GM18519 (cell line): ENCODE measurements around the gene PAQR5.
"Not testable (repeated sequence)": the region's sequence is repeated elsewhere in the genome, so short reads cannot be mapped to it uniquely, and the experiment has no call there.

Source experiments
- ATAC-seq: cut with Tn5 transposase; IDR thresholded peaks from one replicate; pipeline ENCODE4 v1.9.1; 2021; ENCODE audit warnings: mild to moderate bottlenecking, moderate library complexity; ENCODE audit not compliant: unreplicated experiment, low FRiP score

PAQR5 gene

DNA sequence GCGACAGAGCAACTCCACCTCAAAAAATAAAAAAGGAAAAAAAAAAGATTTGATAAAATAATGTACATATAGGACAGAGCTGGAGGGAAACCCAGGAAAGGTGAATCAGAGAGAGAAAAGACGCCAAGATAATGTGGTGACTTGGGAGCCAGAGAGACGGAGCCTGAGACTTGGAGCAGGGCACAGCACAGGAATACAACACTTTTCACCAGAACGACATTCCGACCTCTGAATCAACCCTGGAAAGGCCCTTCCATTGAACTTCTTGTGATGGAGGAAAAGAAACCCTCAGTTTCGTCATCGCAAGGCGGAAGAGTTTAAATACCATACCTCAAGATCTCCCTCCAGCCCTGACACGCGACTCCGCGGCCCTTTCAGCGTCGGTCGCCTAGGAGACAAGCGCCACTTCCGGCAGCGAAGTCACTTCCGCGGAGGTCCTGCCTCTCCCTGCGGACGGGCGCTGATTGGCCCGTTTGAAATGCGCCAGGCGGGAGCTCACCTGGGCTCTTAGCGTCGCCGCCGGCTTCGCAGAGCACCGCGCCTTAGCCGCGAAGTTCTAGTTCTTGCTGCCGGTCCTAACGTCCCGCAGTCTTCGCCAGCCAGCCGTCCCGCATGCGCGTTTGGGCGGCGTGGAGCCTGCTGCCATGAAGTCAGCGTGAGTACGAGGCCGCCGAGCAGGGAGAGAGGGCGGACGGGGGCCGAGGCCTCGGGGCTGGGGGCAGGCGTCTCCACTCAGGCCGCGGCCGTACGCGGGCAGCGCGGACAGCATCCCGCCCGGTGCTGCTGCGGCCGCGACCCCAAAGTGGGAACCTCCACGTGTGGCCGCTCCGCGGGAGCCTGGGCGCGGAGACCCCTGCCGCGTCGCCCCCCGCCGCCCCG, 115.3 kb downstream of the PAQR5 start, which contains the start of gene KIF23:
TSS of gene KIF23 (plus strand) at position 528 of the 879 bp plus-strand sequence. CDS start at position 645, 117 bp downstream.
- peak; percentile 82 for ATAC-seq

DNA sequence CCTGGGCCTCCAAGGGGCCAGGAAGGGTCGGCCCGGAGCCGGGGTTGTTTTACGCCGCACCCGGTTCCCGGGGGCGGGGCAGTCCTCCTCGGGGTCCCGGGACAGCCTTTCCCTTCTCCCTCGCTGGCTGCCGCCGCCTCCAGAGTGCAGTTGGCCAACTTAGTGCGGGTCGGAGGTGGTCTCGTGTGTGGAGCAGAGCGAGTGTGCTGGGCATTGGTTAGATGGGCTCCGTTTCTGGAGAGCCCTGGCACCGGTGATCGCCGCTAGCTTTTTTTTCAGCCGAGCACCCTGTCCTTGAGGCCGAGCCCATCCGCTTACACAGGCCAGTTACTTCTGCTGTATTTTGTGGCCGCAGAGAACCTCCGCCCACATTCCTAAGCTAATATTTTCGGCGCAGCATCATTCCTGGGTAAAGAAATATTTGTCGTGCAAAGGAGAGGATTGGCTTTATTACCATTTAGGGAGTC, 116.0 kb downstream of the PAQR5 start:
- no peak for ATAC-seq

DNA sequence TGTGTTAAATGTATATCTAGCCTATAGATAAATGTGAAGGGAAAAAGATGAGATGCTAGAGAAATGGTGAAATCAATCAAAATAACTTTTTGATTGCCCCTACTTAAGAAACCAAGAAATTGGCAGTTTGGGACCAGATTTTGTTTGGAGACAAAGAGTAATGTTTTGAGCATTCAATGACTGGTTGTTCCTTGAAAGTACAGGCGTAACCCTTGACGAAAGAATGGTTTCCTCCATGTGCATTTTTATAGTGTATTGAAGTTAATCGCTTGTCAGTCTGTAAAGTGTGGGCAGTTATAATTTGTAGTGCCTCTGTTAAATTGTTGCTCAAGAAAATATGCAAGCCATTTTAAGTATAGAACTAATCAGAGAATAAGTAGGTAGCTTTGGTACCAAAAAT, 116.7 kb downstream of the PAQR5 start:
- no peak for ATAC-seq

DNA sequence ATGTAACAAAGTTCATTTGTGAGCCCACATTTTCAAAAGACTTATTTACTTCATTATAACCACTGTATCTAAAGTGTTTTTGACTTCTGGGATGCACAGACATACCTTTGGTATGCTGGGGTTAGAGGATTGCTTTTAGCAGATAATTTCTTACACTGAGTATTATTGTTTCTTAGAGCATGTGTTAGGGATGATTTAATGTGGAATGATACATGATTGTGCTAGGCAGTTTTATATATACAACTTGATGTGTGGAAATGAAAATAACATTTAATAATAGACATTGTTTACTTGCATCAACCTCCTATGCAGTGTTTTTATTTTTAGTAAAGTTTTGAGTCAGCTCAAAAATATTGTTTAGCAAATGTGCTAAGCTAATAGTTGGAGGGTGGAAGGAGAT, 118.9 kb downstream of the PAQR5 start:
- no peak for ATAC-seq

DNA sequence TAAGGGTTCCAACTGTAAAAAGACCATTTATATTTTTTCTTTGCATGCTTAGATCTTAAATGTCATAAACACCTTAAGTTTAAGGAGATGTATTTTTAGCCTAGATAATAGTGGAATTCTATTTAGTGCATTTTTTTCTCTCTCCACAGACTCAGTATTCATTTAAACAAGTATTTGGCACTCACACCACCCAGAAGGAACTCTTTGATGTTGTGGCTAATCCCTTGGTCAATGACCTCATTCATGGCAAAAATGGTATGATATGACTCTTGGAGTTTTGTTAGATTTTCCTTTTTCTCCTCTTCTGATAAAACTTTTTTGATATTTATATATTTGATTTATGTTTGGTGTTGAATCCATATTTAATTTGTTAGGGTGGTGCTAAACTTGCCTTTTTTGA, 122.8 kb downstream of the PAQR5 start:
- no peak for ATAC-seq

DNA sequence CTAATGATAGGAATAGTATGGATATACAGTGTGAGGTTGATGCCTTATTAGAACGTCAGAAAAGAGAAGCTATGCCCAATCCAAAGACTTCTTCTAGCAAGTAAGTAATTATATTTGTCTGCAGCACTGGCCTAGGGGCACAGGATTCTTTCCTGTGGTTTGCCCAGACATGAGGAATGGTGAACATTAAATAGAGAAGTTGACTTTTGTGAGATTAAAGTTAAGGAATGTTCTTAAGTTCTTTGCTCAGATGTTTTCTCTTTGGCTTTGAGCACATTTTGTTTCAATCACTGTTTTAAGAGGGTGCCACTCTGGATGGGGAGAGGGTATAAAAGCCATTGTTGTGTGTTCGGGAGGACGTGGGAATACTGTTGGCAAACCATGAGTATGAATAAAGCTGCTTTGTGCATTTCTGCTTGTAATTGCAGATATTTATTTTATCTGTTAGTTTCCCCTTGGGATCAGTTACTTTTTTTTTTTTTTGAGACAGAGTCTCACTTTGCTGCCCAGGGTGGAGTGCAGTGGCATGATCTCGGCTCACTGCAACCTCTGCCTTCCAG, 123.7 kb downstream of the PAQR5 start:
- no peak for ATAC-seq

DNA sequence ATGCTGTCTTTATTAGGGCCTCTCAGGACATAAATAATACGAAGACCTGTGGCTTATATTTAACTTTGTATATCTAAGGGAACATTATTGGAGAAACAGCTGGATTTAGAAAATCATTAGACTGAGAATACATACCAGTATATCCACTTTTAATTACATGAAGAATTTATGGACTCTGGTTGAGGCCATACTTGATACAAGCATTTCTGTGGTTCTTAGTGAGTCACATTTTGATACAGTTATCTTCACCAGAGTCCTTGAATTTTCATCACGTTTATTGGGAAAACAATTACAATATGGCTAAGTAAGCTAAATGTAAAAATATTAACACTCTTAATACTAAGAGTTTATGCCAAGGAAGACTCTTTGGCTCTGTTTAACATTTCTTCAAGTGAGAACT, 125.3 kb downstream of the PAQR5 start:
- ATAC-seq: no peak

DNA sequence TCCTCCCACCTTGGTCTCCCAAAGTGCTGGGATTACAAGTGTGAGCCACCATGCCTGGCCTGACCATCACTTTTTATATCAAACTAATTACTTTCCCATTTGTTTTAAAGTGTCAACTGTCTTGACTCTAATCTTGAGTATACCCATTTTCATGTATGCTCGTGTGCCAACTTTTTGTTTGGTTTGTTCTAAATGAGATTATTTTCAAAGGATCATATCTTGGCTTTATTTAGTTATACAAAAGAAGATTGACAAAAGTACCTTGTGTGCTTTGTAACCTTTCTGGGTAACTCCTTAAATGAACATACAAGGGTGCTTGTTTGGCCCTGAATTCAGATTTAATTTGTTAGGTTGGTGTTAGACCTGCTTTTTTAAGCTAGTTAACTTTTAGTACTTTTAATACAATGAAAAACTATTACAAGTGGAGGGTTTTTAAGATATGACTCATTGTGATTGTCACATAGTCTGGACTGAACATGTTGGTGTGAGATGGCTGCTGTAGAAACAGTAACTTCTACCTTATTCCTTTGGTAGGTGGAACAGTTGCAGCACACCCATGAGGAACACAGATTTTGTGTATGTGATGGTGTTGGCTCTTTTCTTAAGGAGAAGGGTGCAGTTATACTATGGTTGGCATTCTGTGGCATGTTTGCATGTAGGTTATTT, 126.2 kb downstream of the PAQR5 start:
- ATAC-seq: no peak

DNA sequence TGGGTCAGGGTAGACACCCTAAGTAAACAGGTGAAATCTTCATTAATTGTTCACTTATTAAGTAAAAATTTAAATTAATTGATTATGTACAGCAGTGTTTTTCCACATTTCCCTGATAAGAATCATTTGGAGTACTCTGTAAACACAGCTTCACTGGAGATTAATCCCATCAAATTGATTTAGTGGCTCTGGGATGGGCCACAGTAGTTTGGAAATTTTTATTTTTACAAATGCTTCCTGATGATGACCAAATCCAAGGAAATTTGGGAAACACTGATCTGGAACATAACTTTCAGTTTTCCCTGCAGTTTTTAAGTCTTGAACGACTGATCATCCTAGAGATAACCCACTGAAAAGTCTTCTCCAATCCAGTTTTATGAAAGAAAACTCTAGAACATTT, 135.1 kb downstream of the PAQR5 start:
- ATAC-seq: no peak

DNA sequence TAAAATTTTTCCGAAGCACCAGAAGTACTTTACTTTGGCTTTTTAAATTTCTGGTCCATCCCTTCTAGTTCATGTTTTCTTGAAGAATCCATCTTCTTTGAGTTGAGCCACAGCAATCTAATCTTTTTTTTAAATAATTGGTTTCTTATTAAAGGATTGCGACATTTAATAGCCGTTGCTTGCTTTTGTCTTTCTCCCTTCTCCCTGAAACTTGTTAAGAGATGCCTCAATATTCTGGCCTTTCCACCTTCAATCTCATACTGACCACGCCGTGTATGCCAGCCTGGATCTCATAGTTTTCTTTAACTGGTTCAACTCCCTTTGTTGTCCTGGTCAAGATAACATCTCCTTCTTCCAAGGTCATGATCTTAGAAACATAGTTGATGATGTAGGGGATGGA, 135.5 kb downstream of the PAQR5 start:
- no peak for ATAC-seq

DNA sequence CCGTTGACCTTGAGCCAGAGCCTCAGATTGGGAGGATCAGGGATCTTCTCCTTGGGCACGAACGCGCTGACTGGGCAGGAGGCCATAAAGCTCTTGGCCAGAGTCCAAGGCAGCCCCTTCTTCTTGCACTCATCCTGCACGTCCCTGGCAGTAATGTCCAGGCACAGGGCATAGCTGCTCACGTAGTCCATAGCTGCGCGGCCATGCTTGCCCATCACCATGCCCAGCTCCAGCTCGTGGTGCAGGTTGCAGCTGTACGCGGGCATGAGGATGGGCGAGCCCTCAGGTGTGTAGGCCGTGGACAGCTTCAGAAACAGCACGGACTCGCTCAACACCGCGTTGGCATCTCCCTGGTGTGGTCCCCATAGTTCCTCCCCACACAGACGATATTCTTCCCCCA, 136.0 kb downstream of the PAQR5 start:
- no peak for ATAC-seq

DNA sequence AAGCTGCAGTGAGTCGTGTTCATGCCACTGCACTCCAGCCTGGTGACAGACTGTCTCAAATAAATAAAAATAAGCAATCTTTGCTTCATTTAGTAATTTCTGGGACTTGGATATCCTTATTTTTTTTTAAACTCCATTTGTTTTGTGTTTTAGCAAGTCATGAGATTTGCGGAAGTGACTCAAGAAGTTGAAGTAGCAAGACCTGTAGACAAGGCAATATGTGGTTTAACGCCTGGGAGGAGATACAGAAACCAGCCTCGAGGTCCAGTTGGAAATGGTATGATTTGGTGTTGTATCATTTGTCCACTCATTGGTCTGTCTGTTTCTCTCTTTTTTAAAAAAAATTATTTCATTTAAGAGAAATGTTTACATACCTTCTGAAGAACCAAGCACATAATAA, 137.3 kb downstream of the PAQR5 start:
- ATAC-seq: no peak

DNA sequence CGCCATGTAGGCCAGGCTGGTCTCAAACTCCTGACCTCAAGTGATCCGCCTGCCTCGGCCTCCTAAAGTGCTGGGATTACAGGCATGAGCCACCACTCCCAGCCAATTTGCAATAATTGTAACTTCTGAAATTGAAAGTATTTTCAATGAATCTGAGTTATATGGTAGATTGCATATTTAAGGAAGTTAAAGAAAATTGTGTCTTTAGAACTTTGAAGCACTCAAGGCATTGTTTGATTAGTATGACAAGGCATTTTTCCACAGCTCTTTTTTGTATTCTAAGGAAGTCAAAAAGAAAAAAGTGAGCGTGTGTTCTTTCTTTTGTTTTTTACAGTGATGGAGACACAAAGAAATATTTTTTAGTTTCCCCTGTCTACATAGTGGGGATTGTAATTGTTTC, 138.2 kb downstream of the PAQR5 start:
- no peak for ATAC-seq

DNA sequence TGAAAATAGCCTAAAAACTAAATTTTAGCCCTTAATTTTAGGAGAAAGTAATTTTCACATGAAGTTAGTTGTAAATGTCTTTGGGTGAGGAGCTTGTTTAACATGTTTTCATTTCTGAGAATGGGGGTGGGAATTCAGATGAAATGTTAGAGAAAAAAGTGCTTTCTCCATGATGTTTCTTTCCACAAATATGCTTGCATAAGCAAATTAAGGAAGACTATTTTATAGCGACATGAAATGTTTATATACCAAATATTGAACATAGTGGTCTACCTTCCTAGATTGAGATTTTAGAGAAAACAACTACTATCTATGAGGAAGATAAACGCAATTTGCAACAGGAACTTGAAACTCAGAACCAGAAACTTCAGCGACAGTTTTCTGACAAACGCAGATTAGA, 140.9 kb downstream of the PAQR5 start:
- no peak for ATAC-seq

DNA sequence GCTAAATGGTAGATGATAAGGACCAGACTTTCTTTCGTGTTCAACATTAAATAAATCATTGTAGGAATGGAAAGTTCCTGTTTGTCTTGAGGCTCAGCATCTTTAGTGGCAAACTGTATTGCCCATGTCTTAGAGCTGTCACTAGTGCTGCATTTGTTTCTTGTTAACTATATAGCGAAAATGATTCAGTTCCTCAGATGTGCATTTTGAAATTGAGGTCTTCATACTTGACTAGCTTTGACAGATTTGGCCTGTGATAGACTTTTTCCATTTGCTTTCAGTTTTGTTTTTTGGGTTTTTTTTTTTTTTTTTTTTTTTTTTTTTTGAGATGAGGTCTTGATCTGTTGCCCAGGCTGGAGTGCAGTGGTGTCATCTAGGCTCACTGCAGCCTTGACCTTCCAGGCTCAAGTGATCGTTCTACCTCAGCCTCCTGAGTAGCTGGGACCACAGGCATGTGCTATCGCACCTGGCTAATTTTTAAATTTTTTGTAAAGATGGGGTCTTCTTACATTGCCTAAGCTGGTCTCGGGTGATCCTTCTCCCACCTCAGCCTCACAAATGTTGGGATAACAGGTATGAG, 144.4 kb downstream of the PAQR5 start:
- ATAC-seq: no peak

DNA sequence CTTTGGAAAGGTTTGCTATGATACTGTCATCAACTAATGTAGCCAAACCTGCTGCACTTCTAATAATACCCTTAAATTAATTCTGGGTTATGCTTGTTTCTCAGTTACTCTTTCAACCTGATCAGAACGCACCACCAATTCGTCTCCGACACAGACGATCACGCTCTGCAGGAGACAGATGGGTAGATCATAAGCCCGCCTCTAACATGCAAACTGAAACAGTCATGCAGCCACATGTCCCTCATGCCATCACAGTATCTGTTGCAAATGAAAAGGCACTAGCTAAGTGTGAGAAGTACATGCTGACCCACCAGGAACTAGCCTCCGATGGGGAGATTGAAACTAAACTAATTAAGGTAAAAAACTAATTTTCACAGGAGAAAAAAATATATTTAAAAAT, 146.0 kb downstream of the PAQR5 start:
- no peak for ATAC-seq

DNA sequence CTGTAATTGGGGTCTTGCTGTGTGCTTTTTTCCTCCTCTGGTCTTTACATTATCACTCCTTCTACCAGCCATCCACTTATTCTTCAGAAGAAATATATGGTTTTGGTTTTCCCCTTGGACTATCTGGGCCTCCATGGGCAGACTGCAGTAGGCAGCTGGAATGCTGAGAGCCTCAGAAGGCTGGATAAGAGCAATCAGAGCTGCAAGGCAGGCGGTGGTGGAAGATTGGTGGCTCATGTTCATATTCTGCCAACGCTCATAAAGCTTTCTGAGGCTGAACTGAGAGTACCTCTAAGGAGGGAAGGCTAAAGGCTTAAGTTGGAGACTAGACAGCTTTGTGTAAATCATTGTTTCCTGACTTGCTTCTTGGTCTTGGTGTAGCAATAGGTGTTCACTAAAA, 148.2 kb downstream of the PAQR5 start:
- no peak for ATAC-seq

DNA sequence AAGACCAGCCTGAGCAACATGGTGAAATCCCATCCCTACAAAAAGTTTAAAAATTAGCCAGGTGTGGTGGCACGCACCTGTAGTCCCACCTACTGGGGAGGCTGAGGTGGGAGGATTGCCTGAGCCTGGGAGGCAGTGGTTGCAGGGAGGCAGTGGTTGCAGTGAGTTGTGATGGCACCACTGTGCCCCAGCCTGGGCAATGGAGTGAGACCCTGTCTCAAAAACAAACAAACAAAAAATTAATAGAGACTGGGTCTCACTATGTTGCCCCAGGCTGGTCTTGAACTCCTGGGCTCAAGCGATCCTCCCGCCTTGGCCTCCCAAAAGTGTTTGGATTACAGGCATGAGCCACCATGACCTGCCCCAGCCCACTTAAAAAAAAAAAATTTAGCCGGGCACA, 151.5 kb downstream of the PAQR5 start:
- not testable (repeated sequence) for ATAC-seq

DNA sequence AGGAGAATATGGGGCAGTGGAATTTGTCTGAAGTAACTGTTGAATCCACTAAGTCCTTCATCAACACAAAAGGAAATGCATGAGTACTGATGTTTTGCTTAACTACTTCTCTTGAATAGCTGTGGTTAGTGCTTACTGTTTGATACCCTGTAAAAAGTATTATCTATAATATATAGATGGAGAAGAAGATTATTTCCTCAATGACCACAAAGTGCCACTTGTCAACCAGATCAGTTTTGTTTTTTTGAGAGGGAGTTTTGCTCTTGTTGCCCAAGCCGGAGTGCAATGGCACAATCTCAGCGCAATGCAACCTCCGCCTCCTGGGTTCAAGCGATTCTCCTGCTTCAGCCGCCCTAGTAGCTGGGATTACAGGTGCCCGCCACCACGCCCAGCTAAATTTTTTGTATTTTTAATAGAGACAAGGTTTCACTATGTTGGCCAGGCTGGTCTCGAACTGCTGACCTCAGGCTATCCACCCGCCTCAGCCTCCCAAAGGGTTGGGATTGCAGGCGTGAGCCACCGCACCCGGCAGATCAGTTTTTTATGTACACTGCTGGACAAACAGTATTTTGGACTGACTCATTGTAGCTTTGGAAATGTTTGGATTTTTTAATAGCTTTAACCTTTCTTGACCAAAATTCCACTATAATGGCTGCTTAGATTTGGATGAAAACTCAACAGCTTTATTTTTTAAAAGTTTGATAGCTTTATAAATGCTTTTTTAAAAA, 152.4 kb downstream of the PAQR5 start:
- ATAC-seq: no peak

DNA sequence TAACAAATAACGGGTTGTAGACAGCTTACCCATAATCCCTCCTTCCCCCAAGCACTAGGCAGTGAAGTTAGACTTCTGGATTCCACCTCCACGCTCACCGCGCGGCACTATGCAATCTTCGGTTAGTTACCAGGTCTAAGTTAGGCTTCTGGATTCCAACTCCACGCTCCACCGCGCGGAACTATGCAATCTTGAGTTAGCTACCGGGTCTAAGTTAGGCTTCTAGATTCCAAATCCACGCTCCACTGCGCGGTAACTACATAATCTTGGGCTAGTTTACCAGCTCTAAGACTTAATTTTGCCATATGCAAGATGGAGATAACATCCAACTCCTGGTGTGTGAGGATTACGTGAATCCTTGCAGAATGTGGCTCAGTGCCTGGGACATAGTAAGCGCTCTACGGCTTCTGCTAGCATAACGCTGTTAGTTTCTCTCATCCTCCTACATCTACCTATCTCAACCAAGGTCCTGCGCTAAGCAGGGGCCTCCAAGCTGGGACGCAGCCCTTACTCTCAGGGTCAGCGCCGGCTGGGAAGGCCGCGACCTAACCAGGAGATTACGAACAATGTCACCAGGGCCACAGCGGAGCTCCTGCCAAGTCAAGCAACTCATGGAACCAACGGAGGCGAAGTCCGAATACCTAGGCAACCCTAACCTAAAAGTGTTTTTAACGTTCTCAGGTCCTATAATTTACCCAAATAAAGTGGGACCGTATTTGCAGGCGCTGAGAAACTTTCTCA, 153.4 kb downstream of the PAQR5 start:
- peak; percentile 18 for ATAC-seq
